ENCODE results near the gene DIP2C.

Gene DIP2C

DNA sequence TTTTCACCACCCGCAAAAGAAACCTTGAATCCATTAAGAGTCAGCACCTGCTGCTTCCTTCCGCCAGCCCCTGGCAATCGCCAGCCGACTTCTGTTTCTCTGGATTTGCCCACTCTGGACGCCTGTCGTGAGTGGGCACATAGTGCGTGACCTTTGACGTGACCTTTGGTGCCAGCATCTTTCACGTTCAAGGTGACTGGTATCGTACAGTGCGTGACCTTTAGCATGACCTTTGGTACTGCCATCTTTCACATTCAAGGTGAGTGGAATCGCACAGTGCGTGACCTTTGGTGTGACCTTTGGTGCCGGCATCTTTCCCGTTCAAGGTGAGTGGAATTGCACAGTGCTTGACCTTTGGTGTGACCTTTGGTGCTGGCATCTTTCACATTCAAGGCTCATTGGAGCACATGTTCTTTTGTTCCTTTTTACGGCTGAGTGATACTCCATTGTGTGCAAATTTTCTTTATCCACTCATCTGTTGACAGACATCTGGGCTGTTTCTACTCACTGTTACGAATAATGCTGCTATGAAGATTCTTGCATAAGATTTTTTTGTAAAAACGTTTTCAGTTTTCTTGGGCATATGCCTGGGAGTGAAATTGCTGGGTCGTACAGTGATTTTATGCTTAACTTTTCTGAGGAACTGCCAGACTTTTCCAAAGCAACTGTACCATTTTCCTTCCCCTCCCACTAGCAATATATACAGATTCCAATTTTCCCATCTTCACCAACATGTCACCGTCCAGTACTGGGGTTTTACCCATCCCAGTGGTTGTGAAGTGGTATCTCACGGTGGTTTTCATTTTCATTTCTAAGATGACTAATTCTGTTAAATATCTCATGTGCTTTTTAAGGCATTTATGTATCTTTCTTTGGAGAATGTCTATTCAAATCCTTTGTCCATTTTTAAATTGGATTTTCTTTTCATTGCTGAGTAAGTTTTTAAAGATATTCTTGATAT, 145.3 kb downstream of the DIP2C start:
- no peak for TF ChIP-seq NFRKB (IDR thresholded peaks at IDR 0.05)
- TF ChIP-seq ARNT (IDR thresholded peaks at IDR 0.05), result no peak
- TF ChIP-seq LEF1 (IDR thresholded peaks at IDR 0.05; ENCODE audit: borderline replicate concordance), result no peak
- no peak for TF ChIP-seq FOXK2 (IDR thresholded peaks at IDR 0.05)
- TF ChIP-seq SP1 (IDR thresholded peaks at IDR 0.05), result no peak
- no peak for TF ChIP-seq FOXA1 (IDR thresholded peaks at IDR 0.05)
- no peak for TF ChIP-seq HDGF (IDR thresholded peaks at IDR 0.05; ENCODE audit: borderline replicate concordance)
- TF ChIP-seq CTBP1 (IDR thresholded peaks at IDR 0.05; ENCODE audit: borderline replicate concordance), result no peak
- no peak for TF ChIP-seq ELF4 (IDR thresholded peaks at IDR 0.05)
- TF ChIP-seq, protein P1, sequence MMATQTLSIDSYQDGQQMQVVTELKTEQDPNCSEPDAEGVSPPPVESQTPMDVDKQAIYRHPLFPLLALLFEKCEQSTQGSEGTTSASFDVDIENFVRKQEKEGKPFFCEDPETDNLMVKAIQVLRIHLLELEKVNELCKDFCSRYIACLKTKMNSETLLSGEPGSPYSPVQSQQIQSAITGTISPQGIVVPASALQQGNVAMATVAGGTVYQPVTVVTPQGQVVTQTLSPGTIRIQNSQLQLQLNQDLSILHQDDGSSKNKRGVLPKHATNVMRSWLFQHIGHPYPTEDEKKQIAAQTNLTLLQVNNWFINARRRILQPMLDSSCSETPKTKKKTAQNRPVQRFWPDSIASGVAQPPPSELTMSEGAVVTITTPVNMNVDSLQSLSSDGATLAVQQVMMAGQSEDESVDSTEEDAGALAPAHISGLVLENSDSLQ (IDR thresholded peaks at IDR 0.05), result no peak
- TF ChIP-seq FOXM1 (IDR thresholded peaks at IDR 0.05; ENCODE audit: borderline replicate concordance), result no peak
- TF ChIP-seq SUZ12 (IDR thresholded peaks at IDR 0.05), result no peak
- TF ChIP-seq TARDBP (IDR thresholded peaks at IDR 0.05), result no peak
- TF ChIP-seq L3MBTL2 (conservative IDR thresholded peaks at IDR 0.05), result no peak
- TF ChIP-seq BHLHE40 (IDR thresholded peaks at IDR 0.05; ENCODE audit: borderline replicate concordance), result no peak
- TF ChIP-seq ZNF384 (IDR thresholded peaks at IDR 0.05), result no peak
- no peak for DNase-seq (ENCODE audit: extremely low spot score)
- CTCF ChIA-PET, result no interaction called here
- POLR2A ChIA-PET, result no interaction called here

DNA sequence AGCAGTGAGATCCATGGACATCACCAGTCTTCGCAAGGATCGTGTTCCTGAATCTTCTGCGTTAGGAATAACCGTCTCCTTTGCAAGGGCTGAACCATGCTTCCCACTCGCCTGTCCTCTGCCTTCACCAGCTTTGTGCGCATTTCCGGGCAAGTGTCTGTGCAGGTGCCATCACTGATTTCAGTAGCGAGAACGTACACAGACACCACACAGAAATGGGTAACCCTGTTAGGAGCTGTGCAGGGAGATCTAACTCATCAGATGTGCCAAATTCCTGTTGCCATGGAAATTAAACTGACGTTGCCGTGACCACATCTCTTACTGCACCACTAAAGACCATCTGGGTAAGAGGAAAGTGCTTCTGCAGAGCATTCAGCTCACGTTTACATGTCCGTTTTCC, 146.3 kb downstream of the DIP2C start:
- TF ChIP-seq FOXM1 (IDR thresholded peaks at IDR 0.05; ENCODE audit: borderline replicate concordance) (no peak), FOXA1 (IDR thresholded peaks at IDR 0.05) (no peak), BHLHE40 (IDR thresholded peaks at IDR 0.05; ENCODE audit: borderline replicate concordance) (no peak), ZNF384 (IDR thresholded peaks at IDR 0.05) (no peak), SP1 (IDR thresholded peaks at IDR 0.05) (no peak)
- TF ChIP-seq, protein P1 (IDR thresholded peaks at IDR 0.05), result no peak
- ChIA-PET POLR2A (no interaction called here), CTCF (no interaction called here)
- no peak for DNase-seq (ENCODE audit: extremely low spot score)

- peak; percentile 32 for DNase-seq (ENCODE audit: extremely low spot score)
- POLR2A ChIA-PET, result no interaction called here
- TF ChIP-seq FOXM1 (IDR thresholded peaks at IDR 0.05; ENCODE audit: borderline replicate concordance), result no peak
- no peak for TF ChIP-seq ZNF384 (IDR thresholded peaks at IDR 0.05)
- no peak for TF ChIP-seq TARDBP (IDR thresholded peaks at IDR 0.05)
- TF ChIP-seq SUZ12 (IDR thresholded peaks at IDR 0.05), result no peak
- no peak for TF ChIP-seq LEF1 (IDR thresholded peaks at IDR 0.05; ENCODE audit: borderline replicate concordance)
- no peak for TF ChIP-seq ELF4 (IDR thresholded peaks at IDR 0.05)
- no peak for TF ChIP-seq CTBP1 (IDR thresholded peaks at IDR 0.05; ENCODE audit: borderline replicate concordance)
- TF ChIP-seq SP1 (IDR thresholded peaks at IDR 0.05), result no peak
- TF ChIP-seq, protein P1 (IDR thresholded peaks at IDR 0.05), result no peak
- TF ChIP-seq FOXK2 (IDR thresholded peaks at IDR 0.05), result no peak
- CTCF ChIA-PET, result no interaction called here
These were observed 147.6 kb downstream of the DIP2C start for GRCh38 chr10:541750-542371.

DNA sequence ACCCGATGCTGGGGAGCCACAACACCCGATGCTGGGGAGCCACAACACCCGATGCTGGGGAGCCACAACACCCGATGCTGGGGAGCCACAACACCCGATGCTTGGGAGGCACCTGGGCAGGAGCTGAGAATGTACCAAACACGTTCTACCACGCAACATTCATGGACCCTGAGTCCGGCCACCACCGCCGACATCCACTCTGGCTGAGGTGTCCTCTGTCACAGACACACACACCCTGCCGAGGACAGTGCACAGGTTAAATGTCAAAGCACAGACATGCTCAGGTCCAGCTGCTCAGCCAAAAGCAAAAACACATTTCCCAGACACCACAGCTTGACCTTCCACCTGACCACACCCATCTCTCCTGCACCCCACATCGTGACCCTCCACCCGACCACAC, 148.4 kb downstream of the DIP2C start:
- ChIA-PET CTCF (no interaction called here), POLR2A (no interaction called here)
- DNase-seq (ENCODE audit: extremely low spot score), result no peak
- no peak for TF ChIP-seq SP1 (IDR thresholded peaks at IDR 0.05)
- TF ChIP-seq BHLHE40 (IDR thresholded peaks at IDR 0.05; ENCODE audit: borderline replicate concordance), result no peak
- no peak for TF ChIP-seq L3MBTL2 (conservative IDR thresholded peaks at IDR 0.05)
- TF ChIP-seq ELF4 (IDR thresholded peaks at IDR 0.05), result no peak
- no peak for TF ChIP-seq SUZ12 (IDR thresholded peaks at IDR 0.05)
- no peak for TF ChIP-seq TARDBP (IDR thresholded peaks at IDR 0.05)
- no peak for TF ChIP-seq ARNT (IDR thresholded peaks at IDR 0.05)
- TF ChIP-seq ZNF384 (IDR thresholded peaks at IDR 0.05), result no peak

DNA sequence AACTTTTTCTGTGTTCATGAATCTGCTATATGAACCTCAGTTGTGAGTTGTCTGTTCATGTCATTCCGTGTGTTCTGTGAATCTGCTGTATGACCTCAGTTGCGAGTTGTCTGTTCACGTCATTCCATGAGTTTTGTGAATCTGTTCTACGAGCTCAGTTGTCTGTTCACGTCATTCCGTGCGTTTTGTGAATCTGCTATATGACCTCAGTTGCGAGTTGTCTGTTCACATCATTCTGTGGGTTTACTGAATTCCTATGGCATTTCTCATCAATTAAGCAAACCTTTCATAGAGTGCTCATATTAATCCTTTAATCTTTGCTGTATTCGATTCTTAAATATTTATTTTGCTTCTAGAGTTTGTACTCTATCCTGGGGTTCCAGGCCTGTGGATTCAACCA, 150.6 kb downstream of the DIP2C start:
- no peak for DNase-seq (ENCODE audit: extremely low spot score)
- TF ChIP-seq, protein P1 (IDR thresholded peaks at IDR 0.05), result no peak
- TF ChIP-seq ELF4 (IDR thresholded peaks at IDR 0.05), result no peak
- no peak for TF ChIP-seq FOXK2 (IDR thresholded peaks at IDR 0.05)
- no peak for TF ChIP-seq FOXM1 (IDR thresholded peaks at IDR 0.05; ENCODE audit: borderline replicate concordance)
- TF ChIP-seq ZNF384 (IDR thresholded peaks at IDR 0.05), result no peak
- no peak for TF ChIP-seq LEF1 (IDR thresholded peaks at IDR 0.05; ENCODE audit: borderline replicate concordance)
- no peak for TF ChIP-seq BHLHE40 (IDR thresholded peaks at IDR 0.05; ENCODE audit: borderline replicate concordance)
- no peak for TF ChIP-seq FOXA1 (IDR thresholded peaks at IDR 0.05)
- TF ChIP-seq NFRKB (IDR thresholded peaks at IDR 0.05), result no peak
- TF ChIP-seq L3MBTL2 (conservative IDR thresholded peaks at IDR 0.05), result no peak
- TF ChIP-seq CTBP1 (IDR thresholded peaks at IDR 0.05; ENCODE audit: borderline replicate concordance), result no peak
- TF ChIP-seq ARNT (IDR thresholded peaks at IDR 0.05), result no peak
- TF ChIP-seq SUZ12 (IDR thresholded peaks at IDR 0.05), result no peak
- no peak for TF ChIP-seq HDGF (IDR thresholded peaks at IDR 0.05; ENCODE audit: borderline replicate concordance)
- no peak for TF ChIP-seq TARDBP (IDR thresholded peaks at IDR 0.05)
- TF ChIP-seq SP1 (IDR thresholded peaks at IDR 0.05), result no peak
- POLR2A ChIA-PET, result no interaction called here
- CTCF ChIA-PET, result no interaction called here

Data from HEK293T (cell line).